Vagina (tissue), 2 donors: ENCODE measurements around the gene LY6G6C.

ENCODE experiments used
- POLR2A ChIP-seq, 2 donors: fragments of 450-650 bp; IDR thresholded peaks; one replicate each; pipeline ENCODE4 v1.6.1; 2017; ENCODE audit warnings: antibody characterized with exemption in 2 of 2, mild to moderate bottlenecking in 2 of 2, moderate library complexity in 2 of 2
- POLR2AphosphoS5 ChIP-seq, 2 donors: sonication (generic); formaldehyde crosslinking; IDR thresholded peaks; one replicate each; pipeline ENCODE4 v1.9.0; 2017; ENCODE audit warnings: antibody characterized with exemption in 2 of 2, mild to moderate bottlenecking in 2 of 2, low read depth in 1 of 2; ENCODE audit not compliant: insufficient read depth in 1 of 2
- TF ChIP-seq, protein P1 (sequence below), 3 experiments: fragments of 450-650 bp in 2 of 3; fragments of 200-600 bp in 1 of 3; sonication (generic) in 1 of 3; IDR thresholded peaks; one replicate each; pipeline ENCODE4 v1.5.1; 2017 to 2019; ENCODE audit warnings: antibody characterized with exemption in 3 of 3, mild to moderate bottlenecking in 2 of 3, moderate library complexity in 2 of 3

DNA sequence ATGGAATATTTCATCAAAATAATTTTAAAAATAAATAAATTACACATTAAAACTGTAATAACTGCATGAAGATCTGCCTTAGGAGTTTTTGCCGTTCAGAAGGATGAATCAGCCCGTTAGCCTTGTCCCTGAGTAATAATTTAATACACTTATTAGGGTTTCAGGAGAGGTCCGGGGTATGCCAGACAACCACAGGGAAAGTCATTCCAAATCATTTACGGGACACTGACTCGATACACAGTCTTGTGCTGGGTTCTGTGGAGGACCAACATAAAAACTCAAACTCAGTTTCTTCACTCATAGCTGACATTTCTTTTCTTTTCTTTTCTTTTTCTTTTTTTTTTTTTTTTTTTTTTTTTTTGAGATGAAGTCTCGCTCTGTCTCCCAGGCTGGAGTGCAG is 15.6 kb downstream of the LY6G6C start:
- TF ChIP-seq, protein P1, sequence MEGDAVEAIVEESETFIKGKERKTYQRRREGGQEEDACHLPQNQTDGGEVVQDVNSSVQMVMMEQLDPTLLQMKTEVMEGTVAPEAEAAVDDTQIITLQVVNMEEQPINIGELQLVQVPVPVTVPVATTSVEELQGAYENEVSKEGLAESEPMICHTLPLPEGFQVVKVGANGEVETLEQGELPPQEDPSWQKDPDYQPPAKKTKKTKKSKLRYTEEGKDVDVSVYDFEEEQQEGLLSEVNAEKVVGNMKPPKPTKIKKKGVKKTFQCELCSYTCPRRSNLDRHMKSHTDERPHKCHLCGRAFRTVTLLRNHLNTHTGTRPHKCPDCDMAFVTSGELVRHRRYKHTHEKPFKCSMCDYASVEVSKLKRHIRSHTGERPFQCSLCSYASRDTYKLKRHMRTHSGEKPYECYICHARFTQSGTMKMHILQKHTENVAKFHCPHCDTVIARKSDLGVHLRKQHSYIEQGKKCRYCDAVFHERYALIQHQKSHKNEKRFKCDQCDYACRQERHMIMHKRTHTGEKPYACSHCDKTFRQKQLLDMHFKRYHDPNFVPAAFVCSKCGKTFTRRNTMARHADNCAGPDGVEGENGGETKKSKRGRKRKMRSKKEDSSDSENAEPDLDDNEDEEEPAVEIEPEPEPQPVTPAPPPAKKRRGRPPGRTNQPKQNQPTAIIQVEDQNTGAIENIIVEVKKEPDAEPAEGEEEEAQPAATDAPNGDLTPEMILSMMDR (IDR thresholded peaks at IDR 0.05), result no peak
- TF ChIP-seq POLR2A (IDR thresholded peaks at IDR 0.05) (no peak), POLR2AphosphoS5 (IDR thresholded peaks at IDR 0.05; ENCODE audit: insufficient read depth in 1 of 2, low read depth in 1 of 2) (no peak)
